Endothelial cell of umbilical vein (primary cell): Measurements from ENCODE around the gene MARVELD1. TPM values are rescaled to one million over a fixed set of nuclear protein-coding genes. Genes with fewer than 3 reads are reported as not detected.

ENCODE experiments used
- BruUV-seq: library from RNA; stranded (reverse); fragments of 400-500 nt; replicated peaks from 2 replicates; lab custom pipeline; 2021; lab: Mats Ljungman, UMichigan
- CTCF ChIA-PET: fragments of 300-600, 350-600 bp; sonication (Branson Sonifier 250); formaldehyde crosslinking; loops from one replicate; lab custom pipeline; 2021; ENCODE audit warnings: antibody characterized with exemption, inconsistent platforms; lab: Charles Lee
- POLR2A ChIA-PET: fragments of 300-600, 350-600 bp; sonication (Branson Sonifier 250); formaldehyde crosslinking; loops from one replicate; lab custom pipeline; 2021; ENCODE audit warnings: antibody characterized with exemption, inconsistent platforms; lab: Charles Lee
- DNase-seq: peaks from one replicate; pipeline ENCODE4 v3.0.0-alpha.2; 2011; ENCODE audit warnings: low read depth, low spot score
- FAIRE-seq: peaks from 2 replicates; lab custom pipeline; 2011; peaks lifted over from hg19 to GRCh38; lab: Jason Lieb, UNC
- H2AFZ ChIP-seq: 2 replicates; pipeline ENCODE4 v1.6.0; 2012; ENCODE audit warnings: low read depth, low read length, control low read depth, inconsistent platforms
- H3K27ac ChIP-seq: 2 replicates; pipeline ENCODE4 v1.5.1; 2011; ENCODE audit warnings: low read depth, mild to moderate bottlenecking, control low read depth, low read length, moderate library complexity; ENCODE audit not compliant: insufficient read depth
- H3K27me3 ChIP-seq, 2 experiments: 2 replicates each; pipeline versions ENCODE4 v1.6.0 to v1.6.1; 2011; ENCODE audit warnings: low read length in 2 of 2, mixed read lengths in 1 of 2; ENCODE audit not compliant: control insufficient read depth in 2 of 2, insufficient read depth in 2 of 2
- H3K36me3 ChIP-seq, 2 experiments: 2 replicates in 1 of 2; 3 replicates in 1 of 2; pipeline ENCODE4 v1.5.1; 2011; ENCODE audit warnings: low read length in 2 of 2, mild to moderate bottlenecking in 1 of 2, moderate library complexity in 1 of 2; ENCODE audit not compliant: control insufficient read depth in 2 of 2, insufficient read depth in 2 of 2; ENCODE audit errors: extremely low read depth in 1 of 2
- H3K4me1 ChIP-seq: 3 replicates; pipeline ENCODE4 v1.5.1; 2011; ENCODE audit warnings: mild to moderate bottlenecking, low read length; ENCODE audit not compliant: control insufficient read depth, insufficient read depth; ENCODE audit errors: extremely low read depth
- H3K4me2 ChIP-seq: 2 replicates; pipeline ENCODE4 v1.6.1; 2011; ENCODE audit warnings: low read length, control low read depth, mixed read lengths; ENCODE audit not compliant: insufficient read depth
- H3K4me3 ChIP-seq, 3 experiments: fragments of 200-600 bp in 1 of 3; sonication (generic), shearing (Covaris generic) in 1 of 3; replicated peaks in 1 of 3; 2 replicates each; pipeline ENCODE4 v1.5.1; 2011 to 2016; ENCODE audit warnings: control low read depth in 3 of 3, low read length in 3 of 3, mild to moderate bottlenecking in 2 of 3, inconsistent platforms in 1 of 3, low read depth in 1 of 3, moderate library complexity in 1 of 3; ENCODE audit not compliant: insufficient read depth in 1 of 3
- H3K79me2 ChIP-seq: 2 replicates; pipeline ENCODE4 v1.6.0; 2012; ENCODE audit warnings: low read length, inconsistent platforms; ENCODE audit not compliant: control insufficient read depth, insufficient read depth
- H3K9ac ChIP-seq: replicated peaks from 2 replicates; pipeline ENCODE3; 2011; ENCODE audit warnings: low read length, control low read depth; ENCODE audit not compliant: insufficient read depth; ENCODE audit errors: extremely low read depth
- H3K9me1 ChIP-seq: replicated peaks from 3 replicates; pipeline ENCODE4 v1.6.0; 2011; ENCODE audit warnings: mild to moderate bottlenecking, low read length; ENCODE audit not compliant: control insufficient read depth, insufficient read depth; ENCODE audit errors: extremely low read depth
- H3K9me3 ChIP-seq: replicated peaks from 2 replicates; pipeline ENCODE4 v1.5.1; 2012; ENCODE audit warnings: low read length, inconsistent platforms; ENCODE audit not compliant: control insufficient read depth, insufficient read depth
- H4K20me1 ChIP-seq: replicated peaks from 2 replicates; pipeline ENCODE3; 2011; ENCODE audit warnings: mild to moderate bottlenecking, low read length; ENCODE audit not compliant: control insufficient read depth, insufficient read depth; ENCODE audit errors: extremely low read depth
- EZH2 ChIP-seq: IDR thresholded peaks from 2 replicates; pipeline ENCODE4 v1.6.1; 2012; ENCODE audit warnings: borderline replicate concordance, low read depth, mild to moderate bottlenecking, moderate library complexity, low read length, inconsistent platforms; ENCODE audit not compliant: severe bottlenecking
- FOS ChIP-seq: IDR thresholded peaks from 2 replicates; pipeline ENCODE4 v1.6.1; 2011; ENCODE audit warnings: mild to moderate bottlenecking, low read length, moderate library complexity, borderline replicate concordance; ENCODE audit not compliant: insufficient read depth
- GATA2 ChIP-seq: IDR thresholded peaks from 2 replicates; pipeline ENCODE4 v1.7.0; 2011; ENCODE audit warnings: low read depth, mild to moderate bottlenecking, moderate library complexity, mixed read lengths, low read length; ENCODE audit not compliant: insufficient read length, insufficient read depth
- JUN ChIP-seq: IDR thresholded peaks from 2 replicates; pipeline ENCODE4 v1.6.1; 2011; ENCODE audit warnings: borderline replicate concordance, low read depth; ENCODE audit not compliant: insufficient read length, insufficient read depth
- MYC ChIP-seq: IDR thresholded peaks from one replicate; pipeline ENCODE4 v1.6.1; 2011; ENCODE audit warnings: mild to moderate bottlenecking, low read depth, low read length
- POLR2A ChIP-seq: IDR thresholded peaks from 2 replicates; pipeline ENCODE4 v1.6.1; 2012; ENCODE audit warnings: low read depth, mild to moderate bottlenecking, control low read depth, low read length
- POLR2AphosphoS5 ChIP-seq: IDR thresholded peaks from 2 replicates; pipeline ENCODE4 v1.6.1; 2012; ENCODE audit warnings: low read depth, mild to moderate bottlenecking, control low read depth, low read length, moderate library complexity; ENCODE audit not compliant: insufficient read depth
- dilution Hi-C: fragments of 300-500 bp; cut with MboI; formaldehyde crosslinking; loops from one replicate; pipeline ENCODE4 v1.15.0; 2019; ENCODE audit warnings: low sequenced_read_pairs; ENCODE audit not compliant: extremely low pct_ligation_motif_present
- intact Hi-C: fragments of 100-400 bp; cut with micrococcal nuclease; formaldehyde crosslinking; loops from one replicate; pipeline ENCODE4 v1.10.0; 2022
- polyA plus RNA-seq, 4 experiments: library from polyadenylated mRNA; depleted of rRNA in 3 of 4; stranded (reverse) in 3 of 4; unstranded in 1 of 4; fragments of >200 nt; gene quantifications; 2 replicates each; pipeline versions ENCODE4 v1.2.1 to v1.2.3, GENCODE V29; 2011 to 2012; ENCODE audit warnings: missing spikeins in 1 of 4
- total RNA-seq: library from RNA; stranded (reverse); gene quantifications from 2 replicates; pipeline ENCODE4 v1.2.3, GENCODE V29; 2021
- TF ChIP-seq, protein P1 (sequence below): IDR thresholded peaks from 2 replicates; pipeline ENCODE4 v1.6.1; 2011; ENCODE audit not compliant: insufficient read depth, insufficient read length
- TF ChIP-seq, protein P2 (sequence below), 2 donors: IDR thresholded peaks; 1 replicate in 1 of 2; 2 replicates in 1 of 2; pipeline ENCODE4 v1.5.1; 2011; ENCODE audit warnings: low read length in 2 of 2, mild to moderate bottlenecking in 2 of 2, moderate library complexity in 2 of 2, control low read depth in 1 of 2, inconsistent platforms in 1 of 2, low read depth in 1 of 2; ENCODE audit not compliant: insufficient read depth in 1 of 2; ENCODE audit errors: extremely low read depth in 1 of 2

Gene MARVELD1
- total and polyA plus RNA-seq, 2 donors (not counting 3 experiments of a cell fraction or from before 2014, with no cell fraction given), result 67.3 to 78.3 TPM

DNA sequence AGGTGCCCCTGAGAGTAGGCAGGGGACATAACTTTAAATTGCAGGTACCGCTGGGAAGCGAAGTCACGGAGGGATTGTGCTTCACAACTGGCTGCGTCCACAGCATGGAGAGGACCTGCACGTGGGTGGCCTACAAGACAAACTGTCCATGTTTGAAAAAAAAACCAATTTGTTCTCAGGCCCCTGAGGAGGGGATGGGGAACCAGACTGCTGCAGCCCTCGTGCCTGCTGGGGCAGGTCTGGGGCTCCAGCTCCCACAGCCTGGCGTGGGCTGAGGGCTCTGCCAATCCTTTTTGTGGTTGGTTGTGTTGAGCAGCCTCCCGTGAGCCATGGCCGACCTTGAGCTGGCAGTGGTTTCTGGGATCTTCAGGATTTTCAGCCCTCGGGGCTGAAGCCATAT, 48.5 kb downstream of the MARVELD1 start:
- TF ChIP-seq EZH2, result no peak
- no peak for TF ChIP-seq MYC
- TF ChIP-seq, protein P1, sequence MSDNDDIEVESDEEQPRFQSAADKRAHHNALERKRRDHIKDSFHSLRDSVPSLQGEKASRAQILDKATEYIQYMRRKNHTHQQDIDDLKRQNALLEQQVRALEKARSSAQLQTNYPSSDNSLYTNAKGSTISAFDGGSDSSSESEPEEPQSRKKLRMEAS, result no peak
- TF ChIP-seq GATA2, result no peak
- TF ChIP-seq POLR2AphosphoS5, result no peak
- no peak for TF ChIP-seq FOS
- TF ChIP-seq JUN, result no peak
- no peak for TF ChIP-seq POLR2A
- TF ChIP-seq, protein P2, sequence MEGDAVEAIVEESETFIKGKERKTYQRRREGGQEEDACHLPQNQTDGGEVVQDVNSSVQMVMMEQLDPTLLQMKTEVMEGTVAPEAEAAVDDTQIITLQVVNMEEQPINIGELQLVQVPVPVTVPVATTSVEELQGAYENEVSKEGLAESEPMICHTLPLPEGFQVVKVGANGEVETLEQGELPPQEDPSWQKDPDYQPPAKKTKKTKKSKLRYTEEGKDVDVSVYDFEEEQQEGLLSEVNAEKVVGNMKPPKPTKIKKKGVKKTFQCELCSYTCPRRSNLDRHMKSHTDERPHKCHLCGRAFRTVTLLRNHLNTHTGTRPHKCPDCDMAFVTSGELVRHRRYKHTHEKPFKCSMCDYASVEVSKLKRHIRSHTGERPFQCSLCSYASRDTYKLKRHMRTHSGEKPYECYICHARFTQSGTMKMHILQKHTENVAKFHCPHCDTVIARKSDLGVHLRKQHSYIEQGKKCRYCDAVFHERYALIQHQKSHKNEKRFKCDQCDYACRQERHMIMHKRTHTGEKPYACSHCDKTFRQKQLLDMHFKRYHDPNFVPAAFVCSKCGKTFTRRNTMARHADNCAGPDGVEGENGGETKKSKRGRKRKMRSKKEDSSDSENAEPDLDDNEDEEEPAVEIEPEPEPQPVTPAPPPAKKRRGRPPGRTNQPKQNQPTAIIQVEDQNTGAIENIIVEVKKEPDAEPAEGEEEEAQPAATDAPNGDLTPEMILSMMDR (IDR thresholded peaks at IDR 0.05; ENCODE audit: extremely low read depth in 1 of 2, insufficient read depth in 1 of 2, low read depth in 1 of 2, low read length in 2 of 2), result no peak
- Histone ChIP-seq H3K4me2 (no peak overlapping the region), H3K27ac (no peak overlapping the region), H2AFZ (no peak overlapping the region), H3K9me3 (no peaks in the 10 kb centered on the region), H3K27me3 (no peaks in the 10 kb centered on the region), H3K36me3 (peaks cover 6 to 23% of the 10 kb centered on the region in 2 experiments), H3K4me1 (no peaks in the 10 kb centered on the region), H4K20me1 (no peaks in the 10 kb centered on the region), H3K4me3 (no peak overlapping the region), H3K9me1 (no peaks in the 10 kb centered on the region), H3K79me2 (no peaks in the 10 kb centered on the region), H3K9ac (no peak overlapping the region)
- intact Hi-C loops, result no loop called here
- no TSS peak for BruUV-seq
- dilution Hi-C loops, result no loop called here
- POLR2A ChIA-PET, result no interaction called here
- CTCF ChIA-PET, result interaction anchor here (1.0 to 6.8 kb wide), 5 partner anchors 30 to 279 kb away, joined by 3 to 49 read pairs (median 7); no protein-coding TSS in a partner anchor
- DNase-seq (no peak), FAIRE-seq (no peak)
